ENCODE measurements around the gene GRIK3.

GRIK3 gene

DNA sequence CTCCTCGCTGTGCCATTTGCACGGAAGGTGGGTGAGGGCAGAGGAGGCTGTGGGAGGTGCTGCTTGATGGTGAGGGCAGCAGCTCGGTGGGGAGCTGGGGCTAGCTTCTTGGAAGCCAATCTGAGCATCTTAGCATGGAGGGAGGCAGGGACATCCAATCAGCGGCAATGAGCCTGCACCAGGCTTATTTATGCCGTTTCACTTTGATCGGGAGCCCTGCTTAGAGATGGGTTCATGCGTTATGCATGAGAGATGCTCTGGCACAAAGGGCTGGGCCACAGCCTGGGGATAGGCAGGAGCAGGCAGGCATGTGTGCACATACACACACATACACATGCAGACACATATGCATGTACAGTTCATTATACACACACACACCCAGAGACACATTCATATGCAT, 220.2 kb downstream of the GRIK3 start:
- no peak for FAIRE-seq

DNA sequence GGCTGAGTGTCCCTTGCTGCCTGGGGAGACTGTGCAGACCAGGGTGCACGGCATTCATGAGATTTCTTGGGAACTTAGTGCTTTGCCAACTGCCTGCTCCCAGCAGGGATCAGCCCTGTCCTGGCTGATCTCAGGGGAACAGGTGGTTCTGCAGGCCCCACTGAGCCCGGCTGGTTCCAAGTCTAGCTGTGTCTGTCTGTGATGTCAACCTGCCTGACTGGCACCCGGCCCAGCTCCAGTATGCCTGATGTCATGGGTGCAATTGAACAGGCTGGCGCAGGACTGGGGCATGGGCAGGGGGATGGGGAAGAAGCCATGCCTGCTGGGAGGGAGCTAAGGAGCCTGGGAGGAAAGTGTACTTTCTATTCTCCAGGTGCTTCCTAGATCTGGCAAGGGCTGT, 227.1 kb downstream of the GRIK3 start:
- FAIRE-seq: no peak

GRCh38 chr1:36805979-36806640, 228.2 kb downstream of the GRIK3 start:
- no peak for FAIRE-seq

DNA sequence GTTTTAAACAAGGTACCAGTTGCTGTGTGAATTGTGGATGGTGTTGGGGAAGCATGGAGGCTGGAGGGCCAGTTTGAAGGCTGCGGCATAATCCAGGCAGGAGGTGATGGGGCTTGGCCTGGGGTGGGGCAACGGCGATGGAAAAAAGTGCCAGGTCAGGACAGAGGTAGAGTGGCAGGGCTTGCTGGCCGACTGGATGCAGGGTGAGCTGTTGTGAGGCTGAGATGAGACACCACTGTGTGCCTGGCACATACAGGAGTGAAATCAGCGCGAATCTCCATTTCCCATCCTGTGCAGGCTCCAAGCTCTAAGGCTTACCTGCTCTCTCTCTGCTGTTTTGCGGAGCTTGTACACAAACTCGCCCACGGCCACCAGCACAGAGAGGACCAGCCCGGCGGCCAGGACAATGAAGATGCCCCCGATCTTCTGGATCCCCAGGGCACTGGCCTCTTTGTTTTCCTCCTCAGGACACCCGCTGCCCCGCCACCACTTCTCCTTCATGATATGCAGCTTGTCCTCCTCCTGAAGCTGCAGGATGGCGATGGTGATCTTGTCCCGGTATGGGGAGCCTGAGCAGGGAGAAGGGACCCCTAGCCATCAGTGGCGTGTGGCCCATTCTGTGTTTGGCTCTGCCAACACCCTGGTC, 229.5 kb downstream of the GRIK3 start:
- FAIRE-seq: no peak

- no peak for FAIRE-seq
Observed at GRCh38 chr1:36803868-36804570, 230.3 kb downstream of the GRIK3 start.

GRCh38 chr1:36802018-36802417, 232.3 kb downstream of the GRIK3 start:
- FAIRE-seq: no peak

- FAIRE-seq: no peak
Observed at GRCh38 chr1:36797761-36798160, 236.6 kb downstream of the GRIK3 start.

GRCh38 chr1:36796733-36797132, 237.6 kb downstream of the GRIK3 start:
- FAIRE-seq: no peak

GRCh38 chr1:36796106-36796590, 238.2 kb downstream of the GRIK3 start:
- no peak for FAIRE-seq

GRCh38 chr1:36794460-36794859, 239.9 kb downstream of the GRIK3 start:
- no peak for FAIRE-seq

- no peak for FAIRE-seq
Observed at GRCh38 chr1:36793452-36793851, 240.9 kb downstream of the GRIK3 start.

DNA sequence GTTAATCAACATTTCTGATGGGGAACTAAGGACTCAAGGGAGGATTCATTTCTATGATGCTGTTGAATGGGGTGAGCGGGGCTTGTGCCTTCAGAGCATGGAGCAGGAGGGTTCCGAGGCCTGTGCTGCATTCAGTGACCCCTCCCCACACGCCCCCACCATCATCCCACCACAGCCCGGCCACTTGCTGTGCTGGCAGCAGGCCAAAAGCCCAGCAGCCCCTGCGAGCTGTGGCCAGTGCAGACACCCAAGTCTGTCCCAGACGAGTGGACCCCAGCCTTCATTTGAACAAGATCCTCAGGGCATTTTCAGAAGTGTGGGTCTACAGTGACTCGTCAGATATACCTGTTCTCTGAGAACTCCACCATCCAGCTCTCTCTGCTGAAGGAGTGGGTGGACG, 242.0 kb downstream of the GRIK3 start:
- no peak for FAIRE-seq

- no peak for FAIRE-seq
Observed at GRCh38 chr1:36790191-36790590, 244.1 kb downstream of the GRIK3 start.

GRCh38 chr1:36789535-36789934, 244.8 kb downstream of the GRIK3 start:
- no peak for FAIRE-seq

- FAIRE-seq: no peak
Observed at GRCh38 chr1:36787312-36787913, 246.9 kb downstream of the GRIK3 start.

- FAIRE-seq: no peak
Observed at GRCh38 chr1:36786425-36786824, 247.9 kb downstream of the GRIK3 start.

DNA sequence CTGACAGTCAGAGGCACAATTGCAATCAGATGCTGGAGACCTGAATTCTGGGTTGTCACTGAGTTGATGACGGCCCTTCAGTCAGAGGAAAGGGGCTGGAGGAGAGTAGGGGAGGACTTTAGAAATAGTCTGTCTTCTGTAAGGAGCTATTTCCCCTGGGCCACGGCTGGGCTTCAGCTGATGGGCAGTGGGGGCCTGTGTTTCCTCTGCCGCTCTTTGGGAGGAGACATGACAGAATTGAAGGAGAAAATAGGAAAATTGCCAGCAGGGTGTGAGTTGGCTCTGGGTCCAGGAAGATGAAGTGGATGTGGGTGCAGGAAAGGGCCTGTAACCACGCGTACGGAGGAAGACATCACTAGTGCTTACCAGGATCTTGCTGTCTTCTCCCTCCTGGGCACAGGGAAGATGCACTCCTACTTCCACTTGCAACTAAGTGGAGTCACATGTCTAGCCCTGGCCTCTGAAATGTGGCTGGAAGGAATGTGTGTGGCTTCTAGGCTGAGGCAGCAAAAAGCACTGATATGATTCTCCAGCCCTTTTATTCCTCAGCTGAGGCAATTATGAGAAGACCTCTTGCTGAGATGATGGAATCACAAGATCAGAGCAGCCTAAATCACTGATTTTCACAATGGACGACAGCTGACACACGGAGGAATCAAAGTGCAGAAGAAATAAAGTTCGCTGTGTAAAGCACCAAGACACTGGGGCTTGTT, 250.0 kb downstream of the GRIK3 start:
- FAIRE-seq: no peak

GRCh38 chr1:36783475-36783874, 250.8 kb downstream of the GRIK3 start:
- no peak for FAIRE-seq

DNA sequence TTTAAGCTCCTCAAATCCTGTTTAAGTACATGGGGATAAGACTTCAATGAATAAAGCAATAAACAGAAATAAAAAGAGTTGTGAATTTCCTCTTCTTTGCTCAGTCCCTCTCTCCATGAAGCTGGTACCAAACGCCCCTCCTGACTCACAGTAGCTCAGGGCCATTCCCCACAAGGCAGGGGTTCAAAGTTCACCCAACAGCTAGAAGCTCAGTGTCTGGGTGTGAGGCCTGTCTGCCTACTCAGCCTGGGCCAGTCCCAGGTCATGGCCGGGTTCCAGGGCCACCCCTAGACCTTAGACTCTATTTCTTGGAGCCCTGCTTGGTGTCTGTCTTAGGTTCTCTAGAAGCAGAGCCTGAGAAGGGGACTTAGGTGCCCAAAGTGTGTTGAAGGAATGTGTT, 251.5 kb downstream of the GRIK3 start:
- no peak for FAIRE-seq

DNA sequence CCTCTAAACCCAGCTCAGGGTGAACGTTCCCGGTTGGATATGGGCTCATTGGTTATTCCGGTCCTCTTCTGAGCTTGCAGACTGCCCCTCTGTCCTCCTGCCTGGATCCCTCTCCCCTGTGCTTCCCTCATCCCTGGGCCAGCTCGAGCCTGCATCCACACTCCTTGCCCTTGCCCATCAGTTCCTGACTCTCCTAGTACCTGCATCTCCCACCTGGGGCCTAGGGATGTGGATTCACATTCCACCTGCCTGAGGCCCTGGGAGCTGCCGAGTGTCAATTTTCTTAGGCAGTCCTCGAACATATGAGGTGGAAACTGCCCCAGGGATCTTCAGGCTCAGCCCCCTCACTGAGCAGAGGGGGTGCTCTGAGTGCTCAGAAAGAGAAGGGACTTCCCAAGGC, 252.2 kb downstream of the GRIK3 start:
- FAIRE-seq: no peak

DNA sequence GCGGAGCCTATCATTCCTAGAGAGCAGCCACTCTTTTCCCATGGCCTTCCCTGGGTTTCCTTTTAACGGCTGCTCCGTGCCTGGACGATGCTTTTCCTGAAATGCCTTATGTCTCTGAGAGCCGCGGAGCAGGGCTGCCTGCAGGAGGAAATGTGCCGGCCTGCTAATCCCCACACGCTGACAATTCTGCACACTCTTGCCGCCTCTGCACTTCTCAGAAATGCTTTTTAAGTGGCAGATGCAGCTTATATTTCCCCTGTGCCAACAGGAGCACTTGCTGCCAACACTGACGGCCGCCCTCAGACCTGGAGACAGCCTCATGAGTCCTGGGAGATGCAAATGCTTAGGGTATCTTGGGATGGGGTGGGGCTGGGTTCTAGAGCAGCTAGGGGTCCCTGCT, 253.2 kb downstream of the GRIK3 start:
- no peak for FAIRE-seq

DNA sequence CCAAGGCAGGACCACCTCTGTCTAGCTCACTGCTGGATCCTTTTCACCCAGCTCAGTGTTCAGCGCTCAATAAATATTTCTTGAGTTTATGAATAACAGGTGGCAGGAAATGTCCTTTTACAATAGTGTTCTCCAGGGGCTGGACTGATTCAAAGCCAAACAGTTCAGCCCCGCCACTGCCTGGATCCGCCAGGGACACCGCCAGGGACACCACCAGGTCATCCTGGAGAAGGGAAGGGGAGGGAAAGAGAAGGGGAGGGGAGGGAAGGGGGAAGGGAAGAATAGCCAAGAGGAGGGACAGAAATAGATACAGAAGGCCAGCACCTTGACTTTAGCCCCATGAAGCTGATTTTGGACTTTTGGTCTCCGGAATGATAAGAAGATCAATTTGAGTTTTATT, 255.6 kb downstream of the GRIK3 start:
- FAIRE-seq: no peak

All from TTC549 (cell line).